CD4-positive, CD25-positive, alpha-beta regulatory T cell (primary cell): ENCODE measurements around the gene GALNT16. TPM values are rescaled to one million over a fixed set of nuclear protein-coding genes. Genes with fewer than 3 reads are reported as not detected.

Experiments used
- ATAC-seq, 2 donors: fragments of 150-1000 bp; cut with Tn5 transposase; one replicate each; pipeline ENCODE4 v1.10.0; 2021; ENCODE audit warnings: low read depth in 2 of 2, moderate number of reproducible peaks in 2 of 2, moderate library complexity in 1 of 2
- DNase-seq, 3 donors: peaks; one replicate each; pipeline versions ENCODE4 v3.0.0 to v3.0.0-alpha.2; 2012 to 2022; ENCODE audit warnings: mixed read lengths in 1 of 3
- H3K27ac ChIP-seq: one replicate; pipeline ENCODE4 v1.7.0; 2013; ENCODE audit warnings: mild to moderate bottlenecking, low read length; ENCODE audit not compliant: insufficient read depth, poor library complexity, severe bottlenecking
- H3K27me3 ChIP-seq: one replicate; pipeline ENCODE4 v1.7.0; 2013; ENCODE audit warnings: low read length; ENCODE audit not compliant: control insufficient read depth, insufficient read depth
- H3K36me3 ChIP-seq: one replicate; pipeline ENCODE4 v1.7.0; 2013; ENCODE audit warnings: mild to moderate bottlenecking, low read length, moderate library complexity; ENCODE audit not compliant: control insufficient read depth, insufficient read depth
- H3K4me1 ChIP-seq: 2 replicates; pipeline ENCODE4 v1.7.0; 2013; ENCODE audit warnings: mild to moderate bottlenecking, low read length; ENCODE audit not compliant: insufficient read depth, control insufficient read depth, poor library complexity, severe bottlenecking
- H3K4me3 ChIP-seq: one replicate; pipeline ENCODE4 v1.7.0; 2013; ENCODE audit warnings: low read depth, mild to moderate bottlenecking, low read length, moderate library complexity
- H3K9me3 ChIP-seq, 2 experiments: 1 replicate in 1 of 2; 2 replicates in 1 of 2; pipeline ENCODE4 v1.7.0; 2013; ENCODE audit warnings: low read length in 2 of 2, mild to moderate bottlenecking in 1 of 2, moderate library complexity in 1 of 2; ENCODE audit not compliant: control insufficient read depth in 2 of 2
- H3K27ac Mint-ChIP-seq, 3 donors: one replicate each; pipeline ENCODE4 v1.8.0; 2020 to 2022; ENCODE audit warnings: mild to moderate bottlenecking in 3 of 3, mixed read lengths in 3 of 3, moderate library complexity in 2 of 3
- H3K27me3 Mint-ChIP-seq: one replicate; pipeline ENCODE4 v1.8.0; 2022; ENCODE audit warnings: mild to moderate bottlenecking, mixed read lengths
- H3K36me3 Mint-ChIP-seq: one replicate; pipeline ENCODE4 v1.8.0; 2020; ENCODE audit warnings: mixed read lengths
- H3K4me1 Mint-ChIP-seq, 4 donors: one replicate each; pipeline ENCODE4 v1.8.0; 2020 to 2022; ENCODE audit warnings: mixed read lengths in 4 of 4, mild to moderate bottlenecking in 1 of 4
- H3K4me3 Mint-ChIP-seq, 4 donors: one replicate each; pipeline ENCODE4 v1.8.0; 2020 to 2022; ENCODE audit warnings: mild to moderate bottlenecking in 4 of 4, mixed read lengths in 4 of 4, moderate library complexity in 3 of 4
- H3K9me3 Mint-ChIP-seq, 7 donors: one replicate each; pipeline ENCODE4 v1.8.0; 2020 to 2022; ENCODE audit warnings: mixed read lengths in 7 of 7, mild to moderate bottlenecking in 3 of 7, moderate library complexity in 2 of 7
- polyA plus RNA-seq, 4 donors: library from polyadenylated mRNA; unstranded; fragments of 300-500 nt; fragmentation: Illumina TruSeq; gene quantifications; one replicate each; pipeline ENCODE4 v1.2.3, GENCODE V29; 2021
- total RNA-seq: library from RNA; stranded (reverse); gene quantifications from one replicate; pipeline ENCODE4 v1.2.3, GENCODE V29; 2022

GALNT16 gene
- total and polyA plus RNA-seq, 5 donors from 2014 or later: 0.05 TPM; not detected in 4

DNA sequence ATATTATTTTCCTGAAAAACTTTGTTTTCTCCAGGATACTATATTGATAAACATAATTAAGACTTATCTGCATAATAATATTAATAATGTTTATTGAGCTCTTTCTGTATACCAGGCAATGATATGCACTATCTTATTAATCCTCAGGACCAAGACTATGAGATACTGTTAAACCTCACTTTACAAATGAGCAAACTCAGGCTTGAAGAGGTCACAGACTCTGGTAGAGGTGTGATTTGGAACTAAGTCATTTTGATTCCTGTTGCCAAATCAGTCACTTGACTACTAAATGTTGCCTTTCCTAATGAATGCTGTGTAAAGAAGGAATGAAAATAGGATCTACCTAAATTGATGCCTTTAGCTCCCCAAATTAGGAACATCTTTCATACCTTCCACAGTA lies 145.8 kb downstream of the GALNT16 start:
- H3K27me3 Mint-ChIP-seq: no peaks in the 10 kb centered on the region
- H3K27ac Mint-ChIP-seq: no peak overlapping the region
- H3K4me3 Mint-ChIP-seq: no peak overlapping the region
- no peak for ATAC-seq
- Histone ChIP-seq H3K4me1 (peaks cover 6% of the 10 kb centered on the region), H3K9me3 (no peaks in the 10 kb centered on the region), H3K27ac (no peak overlapping the region), H3K4me3 (no peak overlapping the region), H3K27me3 (no peaks in the 10 kb centered on the region), H3K36me3 (peaks cover 10% of the 10 kb centered on the region)
- H3K9me3 Mint-ChIP-seq: no peaks in the 10 kb centered on the region
- peaks cover 26 to 54% (median 31%) of the 10 kb centered on the region in 4 donors for H3K4me1 Mint-ChIP-seq
- peaks cover 17% of the 10 kb centered on the region for H3K36me3 Mint-ChIP-seq
- no peak for DNase-seq

Other genes starting within 250 kb of the GALNT16 start
- 56.9 TPM for gene DCAF5, start 107.0 kb upstream of the GALNT16 start, total RNA-seq
- gene DCAF5, start 107.0 kb upstream of the GALNT16 start, polyA plus RNA-seq: 10 to 100 TPM; 43.9 to 56.2 (median 52.4) TPM
- gene EXD2, start 68.7 kb upstream of the GALNT16 start, total RNA-seq: 5.3 TPM
- gene EXD2, start 68.7 kb upstream of the GALNT16 start, polyA plus RNA-seq: 1 to 10 TPM; 4.2 to 7.9 (median 6.5) TPM
- 117 TPM for gene ERH, start 138.1 kb downstream of the GALNT16 start, total RNA-seq
- gene ERH, start 138.1 kb downstream of the GALNT16 start, polyA plus RNA-seq: 10 to 100 TPM; 57.2 to 99.6 (median 73.8) TPM
- 33.1 TPM for gene SLC39A9, start 138.5 kb downstream of the GALNT16 start, total RNA-seq
- gene SLC39A9, start 138.5 kb downstream of the GALNT16 start, polyA plus RNA-seq: 10 to 100 TPM; 16.4 to 22.4 (median 22.1) TPM
- gene PLEKHD1, start 224.6 kb downstream of the GALNT16 start, total RNA-seq: 0.25 TPM
- gene PLEKHD1, start 224.6 kb downstream of the GALNT16 start, polyA plus RNA-seq: under 1 TPM in 2 of 4 donors, not detected in 2; 0.05 to 0.18 TPM